ENCODE measurements around the gene IL1R2. TPM values are rescaled to one million over a fixed set of nuclear protein-coding genes. Genes with fewer than 3 reads are reported as not detected.

Gene IL1R2
- polyA plus RNA-seq, 5 donors = 0.24 to 0.90 (median 0.69) TPM

DNA sequence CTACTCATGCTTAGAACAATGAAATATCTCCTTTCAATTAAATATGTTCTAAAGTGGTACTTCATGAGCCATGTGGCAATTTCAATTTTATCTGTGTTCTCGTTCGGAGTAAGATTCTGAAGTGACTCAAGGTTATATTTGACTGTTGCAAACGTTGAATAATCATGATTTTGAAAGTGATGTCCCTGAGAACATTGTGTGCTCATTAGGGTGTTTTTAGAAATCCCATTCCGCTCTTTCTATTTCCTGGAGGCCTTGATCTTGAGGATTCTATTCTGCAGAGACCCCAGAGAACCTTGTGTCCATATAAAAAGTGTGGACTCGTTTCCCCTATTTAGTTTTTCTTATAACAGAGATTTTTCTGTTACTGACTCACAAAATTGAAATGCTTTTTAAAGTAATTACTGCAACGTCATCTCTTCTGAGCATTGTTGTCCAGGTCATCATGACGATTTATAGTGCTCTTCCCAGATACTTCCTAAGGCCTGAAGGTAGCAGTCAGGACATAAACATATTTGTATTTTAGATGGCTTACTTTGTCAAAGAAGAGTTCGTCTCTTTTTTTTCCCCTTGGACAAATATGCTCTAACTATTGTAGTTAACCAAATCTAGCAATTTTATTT lies 27.2 kb downstream of the IL1R2 start:
- DNase-seq = no peak

DNA sequence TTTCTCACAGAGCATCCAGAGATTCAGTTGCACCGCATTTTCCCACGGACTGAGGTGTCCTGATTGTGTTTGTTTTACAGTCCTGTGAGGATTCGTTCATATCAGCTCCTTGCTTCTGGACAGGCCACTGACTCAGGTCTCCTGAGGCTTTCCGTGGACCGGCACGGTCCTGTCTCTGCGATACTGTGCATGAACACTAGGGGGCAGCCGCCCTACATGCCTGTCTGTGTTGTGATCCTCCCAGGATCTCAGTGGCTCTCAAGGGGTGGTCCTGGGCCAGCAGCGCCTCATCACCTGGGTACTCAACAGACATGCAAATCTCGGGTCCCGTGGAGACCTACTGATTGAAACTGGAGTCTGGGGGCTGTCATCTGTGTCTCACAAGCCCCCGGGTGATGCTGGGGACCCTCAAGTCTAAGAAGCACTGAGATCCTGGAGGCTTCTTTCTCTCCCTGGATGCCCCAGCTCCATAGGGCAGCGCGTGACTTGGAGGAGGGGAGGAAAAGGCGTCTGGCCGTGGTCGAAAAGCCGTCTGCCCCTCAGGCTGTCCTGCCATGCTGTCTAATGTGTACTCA lies 28.9 kb downstream of the IL1R2 start:
- peak; percentile 77 to 86 for DNase-seq

DNA sequence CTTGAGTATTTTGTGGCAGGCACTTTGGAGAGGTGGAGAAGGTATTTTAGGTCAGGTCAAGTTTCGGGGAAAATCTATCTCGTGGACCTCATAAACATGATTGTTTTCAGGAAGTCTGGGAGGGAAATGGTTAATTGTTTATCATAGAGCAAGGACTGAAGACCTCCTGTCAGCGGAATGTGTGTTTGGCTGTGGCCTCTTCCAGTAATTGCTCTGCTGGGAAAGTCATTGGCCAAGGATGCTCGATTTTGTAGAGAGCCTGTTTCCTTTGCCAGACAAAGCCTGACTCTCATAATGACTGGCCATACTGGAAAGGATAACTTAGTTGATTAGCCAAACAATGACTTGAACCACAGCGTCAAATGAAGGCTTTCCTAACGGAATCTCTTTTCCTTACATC lies 30.0 kb downstream of the IL1R2 start:
- DNase-seq = peak in 1 of 2 donors; percentile 64

DNA sequence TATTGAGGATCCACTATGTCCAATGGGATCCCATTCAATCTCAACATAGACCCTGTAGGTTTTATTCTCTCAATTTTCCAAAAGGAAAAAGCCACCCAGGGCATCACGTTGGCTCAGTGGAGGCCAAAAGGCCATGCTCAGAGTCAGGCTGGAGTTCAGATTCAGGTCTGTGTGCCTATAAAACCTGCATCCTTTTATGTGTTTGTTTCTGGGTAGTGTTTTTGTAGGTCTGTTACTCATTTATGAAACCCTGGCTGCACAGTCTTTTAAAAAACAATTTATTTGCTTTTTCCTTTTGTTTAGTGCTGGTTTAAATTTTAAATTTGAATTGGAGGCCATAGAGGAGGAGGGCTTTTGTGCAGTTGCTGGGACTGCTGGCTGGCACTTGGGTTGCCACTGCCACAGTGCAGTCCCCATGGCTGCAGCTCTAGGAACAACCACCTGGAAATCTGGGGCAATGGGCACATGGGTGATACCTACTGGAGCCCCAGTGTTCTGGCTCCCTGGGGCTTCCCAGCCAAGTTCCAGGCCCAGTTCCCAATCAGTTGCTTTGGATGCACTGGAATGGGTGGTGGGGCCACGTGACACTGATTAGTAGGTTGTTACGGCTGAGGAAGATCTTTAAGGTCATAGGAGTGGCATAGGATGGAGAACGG lies 31.3 kb downstream of the IL1R2 start:
- no peak for DNase-seq

DNA sequence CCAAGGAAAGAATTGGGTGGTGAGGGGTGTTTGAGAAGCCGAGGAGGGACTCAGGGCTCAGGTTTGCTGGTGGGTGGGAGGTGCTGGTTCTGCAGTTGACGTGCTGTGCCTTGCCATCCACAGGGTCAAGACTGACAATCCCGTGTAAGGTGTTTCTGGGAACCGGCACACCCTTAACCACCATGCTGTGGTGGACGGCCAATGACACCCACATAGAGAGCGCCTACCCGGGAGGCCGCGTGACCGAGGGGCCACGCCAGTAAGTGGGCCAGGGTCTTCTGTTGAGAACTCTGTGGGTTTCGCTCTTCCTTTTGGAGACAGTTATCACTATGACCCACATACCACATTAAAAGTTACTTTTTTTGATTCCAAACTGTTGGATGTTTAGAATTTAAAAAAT lies 32.6 kb downstream of the IL1R2 start:
- no peak for DNase-seq

DNA sequence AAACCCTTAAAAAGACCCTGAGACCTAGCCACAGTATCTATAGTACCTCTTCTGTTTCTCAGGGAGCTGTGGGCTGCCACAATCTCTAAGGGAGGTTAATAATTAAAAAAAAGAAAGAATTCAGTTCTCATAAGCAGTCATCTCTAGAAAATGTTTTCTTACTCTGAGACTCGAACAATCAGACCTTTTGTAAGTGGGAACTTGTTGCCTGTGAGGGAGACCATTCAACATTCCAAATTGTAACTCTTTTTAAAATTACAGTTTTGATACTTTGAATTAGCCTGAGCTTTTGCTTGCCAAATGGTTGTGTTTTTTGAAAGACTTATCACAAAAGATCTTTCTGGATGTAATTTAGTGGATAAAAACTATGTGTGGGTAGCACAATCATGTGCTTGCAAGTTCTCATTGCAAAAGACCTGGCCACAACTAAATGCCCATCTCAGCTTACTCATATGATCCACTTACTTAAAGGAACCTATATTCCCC lies 33.3 kb downstream of the IL1R2 start:
- no peak for DNase-seq

DNA sequence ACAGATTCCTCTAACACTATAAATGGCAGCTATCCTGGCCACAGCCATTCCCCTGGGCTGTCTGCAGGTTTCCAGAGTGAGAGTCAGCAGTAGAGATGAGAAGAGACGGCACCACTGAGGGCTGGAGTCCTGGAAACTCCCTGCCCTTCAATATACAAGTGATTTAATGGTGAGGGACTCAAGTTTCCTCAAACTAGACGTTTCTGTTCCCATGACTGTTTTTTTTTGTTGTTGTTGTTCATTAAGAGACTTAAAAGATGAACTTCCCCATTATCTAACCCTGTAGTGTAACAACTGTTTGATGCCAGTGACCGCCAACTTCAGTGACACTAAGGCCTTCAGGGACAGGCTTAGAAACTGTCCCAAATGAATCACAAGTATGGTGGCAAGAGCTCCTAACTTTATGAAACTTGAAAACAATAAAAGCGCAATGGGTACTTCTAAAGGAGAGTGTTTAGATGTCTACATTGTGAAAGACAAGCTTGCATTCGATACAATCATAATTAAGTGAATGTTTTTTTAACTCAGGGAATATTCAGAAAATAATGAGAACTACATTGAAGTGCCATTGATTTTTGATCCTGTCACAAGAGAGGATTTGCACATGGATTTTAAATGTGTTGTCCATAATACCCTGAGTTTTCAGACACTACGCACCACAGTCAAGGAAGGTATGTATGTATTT lies 34.0 kb downstream of the IL1R2 start:
- no peak for DNase-seq

DNA sequence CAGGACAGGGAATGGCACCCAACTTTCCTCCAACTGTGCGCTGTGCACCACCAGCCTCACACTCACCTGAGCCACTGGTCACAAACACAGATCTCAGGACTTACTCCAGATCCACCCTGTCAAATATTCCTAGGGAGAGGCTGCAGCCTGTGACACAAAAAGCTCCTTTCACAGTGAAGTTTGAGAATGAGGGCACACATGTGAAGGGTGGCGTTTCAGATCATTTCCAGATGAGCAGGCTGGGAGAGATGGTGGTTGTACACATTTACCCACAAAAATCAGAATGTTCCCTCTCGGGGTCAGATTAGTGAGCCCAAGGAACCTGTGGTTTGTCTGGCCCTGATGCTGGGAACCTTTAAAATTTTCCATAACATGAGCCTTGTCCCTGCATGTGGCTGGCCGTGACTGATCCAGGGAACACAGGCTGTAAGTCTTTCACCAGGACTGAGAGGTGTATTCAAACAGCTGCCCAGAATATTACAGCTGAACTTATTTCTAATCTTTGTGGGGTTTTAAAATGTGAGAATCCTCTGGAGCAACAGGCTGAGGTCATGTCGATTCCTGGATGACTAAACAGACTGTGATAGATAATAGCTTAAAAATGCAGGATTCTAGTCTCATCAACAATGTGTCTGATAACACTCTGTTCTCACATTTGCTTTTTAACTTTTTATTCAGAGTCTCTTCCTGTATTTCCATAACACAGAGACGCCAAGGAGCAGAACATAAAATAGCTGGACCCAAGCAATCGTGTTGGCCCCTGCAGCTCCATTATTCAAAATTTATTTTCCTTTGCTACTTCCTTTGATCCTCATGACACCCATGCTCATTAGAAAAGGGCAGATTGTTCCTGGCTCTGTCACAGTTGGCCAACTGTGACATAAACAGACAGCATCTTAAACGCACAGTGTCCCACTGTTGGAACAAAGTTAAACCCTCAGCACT lies 35.5 kb downstream of the IL1R2 start:
- DNase-seq = no peak

DNA sequence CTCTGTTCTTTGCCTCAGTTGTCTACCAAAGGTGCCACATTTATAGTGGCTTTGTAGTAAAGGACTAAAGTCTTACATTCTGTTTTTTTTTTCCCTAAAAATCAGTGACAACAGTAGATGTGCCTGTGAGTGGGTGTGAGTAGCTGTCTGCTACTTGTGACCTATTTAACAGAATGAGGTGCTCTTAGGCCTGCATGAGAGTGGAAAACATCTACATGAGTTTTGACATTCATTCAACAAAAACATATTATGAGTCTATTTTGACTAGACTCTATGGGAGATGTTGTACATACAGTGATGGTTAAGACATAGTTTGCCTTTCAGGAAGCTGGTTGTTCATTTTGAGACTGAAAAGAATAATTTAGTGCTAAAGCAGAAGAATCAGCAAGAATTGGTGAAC lies 36.7 kb downstream of the IL1R2 start:
- no peak for DNase-seq

DNA sequence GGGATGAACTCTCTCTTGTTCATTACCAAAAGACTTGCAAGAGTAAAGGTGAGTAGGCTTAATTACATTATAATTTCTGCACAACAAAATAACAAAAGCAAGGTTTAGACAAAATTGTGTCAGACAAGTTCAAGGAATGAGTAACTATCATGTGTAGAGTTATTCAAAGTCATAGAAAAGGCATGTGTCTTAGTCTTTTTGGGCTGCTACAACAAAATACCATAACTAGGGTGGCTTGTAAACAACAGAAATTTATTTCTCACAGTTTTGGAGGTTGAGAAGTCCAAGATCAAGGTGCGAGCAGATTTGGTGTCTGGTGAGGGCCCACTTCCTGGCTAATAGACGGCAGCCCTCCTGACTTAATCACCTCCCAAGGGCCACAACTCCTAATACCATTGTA lies 37.6 kb downstream of the IL1R2 start:
- no peak for DNase-seq

DNA sequence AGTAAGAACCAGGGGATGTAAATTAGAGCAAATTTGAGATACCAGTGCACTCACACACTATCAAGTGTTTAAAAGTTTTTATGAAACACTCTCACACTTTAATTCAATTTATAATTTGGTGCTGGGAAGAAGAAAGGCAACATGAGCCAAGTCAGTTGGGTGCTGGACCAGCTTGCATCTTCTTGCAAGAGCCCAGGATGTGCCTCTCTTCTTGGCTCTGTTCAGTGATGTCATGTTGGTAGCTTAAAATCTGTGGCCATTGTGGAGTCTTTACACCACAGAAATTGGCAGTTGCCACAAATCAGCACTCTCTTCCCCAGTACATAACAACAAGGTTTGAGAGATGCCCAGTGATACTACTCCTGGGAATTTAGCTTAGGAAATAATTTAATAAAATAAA lies 38.2 kb downstream of the IL1R2 start:
- DNase-seq = no peak

DNA sequence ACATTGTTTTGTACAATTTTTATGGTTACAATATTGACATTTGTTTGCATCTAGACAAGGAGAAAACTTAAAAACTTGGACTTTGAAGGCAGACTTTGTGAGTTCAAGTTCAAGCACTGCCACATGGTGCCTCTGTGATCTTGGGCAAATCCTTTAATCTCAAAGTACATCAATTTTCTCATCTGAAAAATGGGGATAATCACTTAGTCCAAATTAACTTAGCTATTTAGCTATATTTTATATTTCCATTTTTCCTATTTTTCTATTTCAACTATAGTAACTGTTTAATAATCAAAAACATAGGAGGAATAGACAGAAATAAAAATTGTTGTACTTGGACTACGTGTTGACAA lies 38.7 kb downstream of the IL1R2 start:
- DNase-seq = no peak

DNA sequence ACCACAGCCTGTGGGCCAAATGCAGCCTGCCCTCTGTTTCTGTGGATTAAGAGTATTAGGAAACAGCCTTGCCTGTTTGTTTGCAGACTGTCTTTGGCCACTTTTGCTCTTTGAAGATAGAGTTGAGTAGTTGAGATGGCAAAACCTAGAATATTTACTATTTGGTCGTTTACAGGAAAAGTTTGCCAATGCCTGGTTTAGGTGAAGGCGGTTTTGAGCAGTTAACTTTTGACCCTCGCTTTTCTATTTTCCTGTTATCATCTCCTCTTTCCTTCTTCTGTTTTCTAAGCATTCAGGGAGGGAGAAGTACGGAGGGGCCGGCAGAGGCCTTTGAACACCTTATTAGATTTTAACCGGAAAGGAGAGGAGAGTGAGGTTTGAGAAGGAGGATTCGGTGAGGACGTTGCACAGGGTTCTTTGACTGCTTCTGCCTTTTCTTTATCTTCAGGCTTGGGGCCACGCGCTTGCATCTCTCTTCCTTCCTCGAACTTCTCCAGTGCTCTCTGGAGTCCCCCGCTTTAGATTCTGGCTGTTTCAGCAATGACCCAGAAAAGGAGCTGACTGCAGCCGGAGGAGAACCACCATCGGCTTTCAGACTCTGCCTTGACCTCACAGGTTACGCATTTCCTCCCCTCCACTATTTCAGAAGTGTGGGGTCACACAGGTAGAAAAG lies 39.2 kb downstream of the IL1R2 start:
- no peak for DNase-seq

DNA sequence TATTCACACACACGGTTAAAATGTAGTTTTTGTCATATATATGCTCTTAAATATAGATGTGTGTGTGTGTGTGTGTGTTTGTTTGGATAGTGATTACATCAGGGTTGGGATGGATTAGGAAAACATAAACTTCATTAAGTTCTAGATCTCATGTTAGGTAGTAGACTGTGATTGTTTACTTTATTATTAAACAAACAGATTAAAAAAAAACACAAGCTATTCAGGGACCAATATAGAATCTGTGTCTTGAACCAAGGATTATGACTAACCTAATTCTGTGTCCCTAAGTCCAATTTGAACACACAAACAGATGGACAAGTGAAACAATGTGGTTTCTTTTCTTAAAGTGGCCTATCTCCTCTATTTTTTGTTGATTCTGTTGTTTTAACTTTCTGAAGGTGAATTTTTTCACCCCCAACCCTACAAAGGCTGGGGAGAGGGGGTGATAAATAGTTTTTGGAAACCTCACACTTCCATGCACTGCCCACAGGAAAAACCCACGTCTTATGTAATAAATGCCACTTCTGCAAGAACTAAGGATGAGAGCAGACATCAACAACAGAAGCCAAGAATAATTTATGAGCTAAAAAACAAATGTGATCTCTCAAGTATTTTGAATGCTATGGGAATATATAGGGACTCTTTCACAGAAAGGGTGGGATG lies 40.7 kb downstream of the IL1R2 start:
- no peak for DNase-seq

DNA sequence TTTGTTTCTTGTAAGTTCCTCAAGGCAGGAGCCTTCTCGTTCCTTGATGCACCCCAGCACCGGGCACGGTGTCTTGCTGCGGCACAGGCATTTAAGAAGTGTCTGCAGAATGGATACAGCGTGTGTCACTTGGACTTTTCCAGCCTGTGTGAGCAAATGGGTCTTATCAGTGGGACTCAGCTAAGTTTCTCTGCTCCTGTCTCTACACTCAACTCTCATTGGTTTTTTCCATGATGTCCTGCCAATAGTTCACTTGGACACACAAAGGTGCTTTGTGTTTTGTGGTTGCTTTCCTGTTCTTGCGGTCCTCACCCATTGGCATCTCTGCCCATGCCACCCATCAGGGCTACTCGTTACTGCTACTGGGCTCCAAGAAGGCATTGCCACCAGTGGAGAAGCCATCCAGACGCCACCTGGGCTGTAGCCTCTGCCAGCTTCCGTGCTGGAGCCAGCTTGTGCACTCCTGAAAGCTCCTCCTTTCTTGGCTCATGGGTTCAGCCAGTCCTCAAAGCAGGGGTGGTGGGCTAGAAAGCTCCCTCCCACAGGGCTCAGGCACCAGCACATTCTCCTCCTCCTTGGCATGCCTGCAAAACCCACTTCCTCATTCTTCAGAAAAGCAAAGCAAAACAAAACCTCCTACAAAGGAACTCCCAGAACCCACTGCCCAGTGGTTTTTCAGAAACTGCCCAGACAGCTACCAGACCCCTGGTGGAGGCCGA lies 41.4 kb downstream of the IL1R2 start:
- DNase-seq = peak; percentile 76 to 79

DNA sequence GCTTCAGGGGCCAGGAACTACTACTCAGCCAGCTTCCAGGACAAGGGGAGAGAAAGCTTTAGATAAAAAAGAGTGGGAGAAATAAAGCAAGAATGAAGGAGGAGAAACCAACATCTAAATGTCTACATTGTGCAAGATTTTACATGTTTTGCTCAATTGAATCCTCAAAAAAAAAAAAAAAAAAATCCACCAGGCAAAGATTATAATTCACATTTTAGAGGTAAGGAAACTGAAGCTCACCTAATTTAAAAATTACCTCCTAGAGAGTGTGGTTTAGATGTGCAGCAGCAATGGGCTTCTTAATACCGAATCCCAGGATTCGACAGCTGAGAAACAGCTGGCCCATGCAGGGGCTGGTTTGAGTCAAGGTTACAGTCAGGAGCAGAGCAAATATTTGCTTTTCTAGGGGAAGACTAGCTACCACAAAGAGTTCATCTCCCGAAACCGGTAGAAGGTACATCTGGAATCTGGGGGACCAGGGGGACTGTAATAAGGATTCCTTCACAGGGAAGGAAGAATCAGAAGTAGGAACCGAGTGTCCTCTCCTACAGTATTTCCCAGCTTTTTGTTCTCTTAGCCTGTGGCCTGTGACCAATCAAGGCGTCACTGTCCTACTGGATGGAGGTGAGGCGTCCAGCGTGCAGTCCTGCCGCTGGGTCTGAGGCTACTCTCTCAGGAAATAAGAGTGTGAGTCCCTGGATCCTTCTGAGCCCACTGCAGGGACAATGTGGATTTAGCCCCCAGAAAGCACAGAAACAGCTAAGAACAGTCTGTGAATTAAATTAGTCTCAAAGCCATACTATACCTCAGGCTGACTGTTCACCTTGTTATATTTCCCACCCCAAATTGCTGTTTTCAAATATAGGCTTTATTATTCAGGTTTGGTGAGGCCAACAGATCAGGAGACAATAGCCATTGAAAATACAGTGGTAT lies 42.3 kb downstream of the IL1R2 start:
- no peak for DNase-seq

DNA sequence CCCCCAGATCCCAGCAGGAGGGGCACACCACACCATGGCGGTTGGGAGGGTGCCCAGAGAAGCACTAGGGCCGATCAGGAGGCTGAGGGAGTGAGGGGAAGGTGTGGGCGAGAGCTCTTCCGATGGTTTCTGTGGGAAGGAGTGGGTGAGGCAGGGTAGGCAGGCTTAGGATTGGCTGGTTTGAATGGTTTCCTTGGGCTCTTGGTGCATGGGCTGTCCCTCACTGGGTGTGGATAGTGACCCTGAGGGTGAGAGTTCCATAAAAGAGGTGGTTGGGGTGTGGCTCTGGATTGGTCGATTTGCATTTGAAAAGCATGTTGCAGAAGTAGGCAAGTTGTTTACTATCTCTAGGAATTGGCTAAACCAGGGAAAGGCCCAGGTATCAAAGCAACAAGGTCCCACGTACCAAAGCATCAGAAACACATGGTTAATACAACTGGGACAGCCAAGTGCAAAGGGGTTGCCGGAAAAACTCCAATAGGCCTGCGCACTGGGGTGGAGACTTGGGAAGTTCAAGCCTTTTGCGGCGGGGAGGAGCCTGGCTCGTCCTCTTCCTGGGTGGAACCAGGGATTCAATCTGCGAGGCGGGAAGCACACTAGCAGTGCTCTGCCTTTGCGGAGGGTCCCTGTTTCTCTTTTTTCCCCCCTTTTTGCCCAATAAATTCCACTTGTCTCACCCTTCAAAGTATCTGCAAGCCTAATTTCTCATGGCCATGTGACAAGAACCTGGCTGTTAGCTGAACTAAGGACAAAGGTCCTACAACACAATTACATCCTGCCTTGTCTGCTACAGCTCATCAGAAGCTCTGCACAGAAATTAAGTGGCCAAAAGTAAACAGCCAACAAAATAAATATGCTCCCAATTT lies 43.2 kb downstream of the IL1R2 start:
- no peak for DNase-seq

DNA sequence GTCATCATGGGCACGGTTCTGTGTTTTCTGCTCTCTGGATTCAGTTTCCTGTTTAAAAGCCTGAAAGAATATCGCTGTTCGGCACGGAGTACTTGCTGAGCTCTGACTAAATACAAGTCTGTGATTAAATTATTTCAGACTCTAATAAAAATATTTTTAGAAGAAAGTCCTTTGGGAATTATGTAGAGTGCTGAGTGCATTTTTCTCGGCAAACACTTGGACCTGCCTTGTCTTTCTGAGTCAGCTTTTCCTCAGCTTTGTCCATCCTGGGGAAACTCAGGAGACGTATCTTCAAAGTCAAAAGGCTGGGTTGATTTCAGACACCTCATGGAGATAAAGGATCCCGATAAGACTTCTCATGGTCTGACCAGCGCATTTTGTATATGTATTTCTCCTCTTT lies 45.9 kb downstream of the IL1R2 start:
- DNase-seq = no peak
